Measurements from ENCODE around the gene GSTM5.
"Not testable (repeated sequence)": the region's sequence is repeated elsewhere in the genome, so short reads cannot be mapped to it uniquely, and the experiment has no call there.

The GSTM5 gene

DNA sequence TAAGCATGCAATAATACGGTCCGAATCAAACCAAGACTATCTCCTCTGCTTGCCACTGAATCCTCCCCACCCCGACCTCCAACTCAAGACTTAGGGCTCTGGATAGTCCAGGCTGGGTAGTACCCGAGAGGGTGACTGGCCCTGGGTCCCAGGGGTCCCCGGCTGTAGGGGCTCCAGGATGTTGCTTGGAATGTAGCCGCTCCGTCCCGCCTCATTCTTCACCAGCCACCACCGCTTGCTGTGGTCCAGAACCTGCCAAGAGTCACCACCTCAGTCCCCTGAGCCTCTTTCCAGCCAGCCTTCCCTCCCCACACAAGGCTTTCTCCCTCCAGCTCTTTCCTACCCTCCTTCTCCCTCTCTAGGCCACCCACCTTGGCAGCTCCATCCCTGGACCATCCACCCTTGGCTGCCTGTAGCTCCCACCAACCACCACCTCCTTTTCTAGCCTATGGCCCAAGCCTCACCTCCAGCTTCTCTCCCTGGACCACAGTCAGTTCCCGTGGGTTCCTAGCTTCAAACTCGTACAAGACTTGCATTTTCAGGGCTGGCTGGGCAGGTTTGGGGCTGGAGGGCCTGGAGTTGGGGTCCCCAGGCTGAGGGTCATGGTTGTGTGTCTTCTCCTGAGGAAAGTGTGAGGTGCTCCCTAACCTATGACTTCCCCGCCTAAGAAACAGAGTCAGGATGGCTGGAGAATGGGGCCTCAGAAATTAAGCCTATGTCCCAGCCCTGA lies 39.6 kb downstream of the GSTM5 start:
- Histone ChIP-seq H2AFZ (ENCODE audit: low read length) (no peak overlapping the region), H3F3A (ENCODE audit: insufficient read depth, low read length) (no peaks in the 10 kb centered on the region), H3K36me3 (ENCODE audit: insufficient read depth, low read length) (no peaks in the 10 kb centered on the region), H3K27me3 (ENCODE audit: insufficient read depth, low read length) (peaks cover 3% of the 10 kb centered on the region; the same call in 1 of the 2 replicates), H3K9me2 (ENCODE audit: low read depth, low read length) (no peaks in the 10 kb centered on the region), H3K4me3 (ENCODE audit: low read depth, low read length, poor library complexity, severe bottlenecking) (no peak overlapping the region), H3K9ac (ENCODE audit: low read length) (no peak overlapping the region), H3K9me3 (ENCODE audit: low read length) (no peaks in the 10 kb centered on the region), H3K27ac (ENCODE audit: low read depth, low read length, poor library complexity, severe bottlenecking) (no peak overlapping the region), H3K4me1 (ENCODE audit: insufficient read depth, low read length, severe bottlenecking) (no peaks in the 10 kb centered on the region), H4K20me1 (ENCODE audit: insufficient read depth, low read length) (no peaks in the 10 kb centered on the region), H3K4me2 (ENCODE audit: low read length) (no peak overlapping the region), H3K79me2 (ENCODE audit: insufficient read depth, low read length) (no peaks in the 10 kb centered on the region)
- TF ChIP-seq EZH2 (IDR thresholded peaks at IDR 0.05; ENCODE audit: borderline replicate concordance, low read length): no peak
- TF ChIP-seq, protein P1, sequence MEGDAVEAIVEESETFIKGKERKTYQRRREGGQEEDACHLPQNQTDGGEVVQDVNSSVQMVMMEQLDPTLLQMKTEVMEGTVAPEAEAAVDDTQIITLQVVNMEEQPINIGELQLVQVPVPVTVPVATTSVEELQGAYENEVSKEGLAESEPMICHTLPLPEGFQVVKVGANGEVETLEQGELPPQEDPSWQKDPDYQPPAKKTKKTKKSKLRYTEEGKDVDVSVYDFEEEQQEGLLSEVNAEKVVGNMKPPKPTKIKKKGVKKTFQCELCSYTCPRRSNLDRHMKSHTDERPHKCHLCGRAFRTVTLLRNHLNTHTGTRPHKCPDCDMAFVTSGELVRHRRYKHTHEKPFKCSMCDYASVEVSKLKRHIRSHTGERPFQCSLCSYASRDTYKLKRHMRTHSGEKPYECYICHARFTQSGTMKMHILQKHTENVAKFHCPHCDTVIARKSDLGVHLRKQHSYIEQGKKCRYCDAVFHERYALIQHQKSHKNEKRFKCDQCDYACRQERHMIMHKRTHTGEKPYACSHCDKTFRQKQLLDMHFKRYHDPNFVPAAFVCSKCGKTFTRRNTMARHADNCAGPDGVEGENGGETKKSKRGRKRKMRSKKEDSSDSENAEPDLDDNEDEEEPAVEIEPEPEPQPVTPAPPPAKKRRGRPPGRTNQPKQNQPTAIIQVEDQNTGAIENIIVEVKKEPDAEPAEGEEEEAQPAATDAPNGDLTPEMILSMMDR (IDR thresholded peaks at IDR 0.05; ENCODE audit: low read length): no peak

DNA sequence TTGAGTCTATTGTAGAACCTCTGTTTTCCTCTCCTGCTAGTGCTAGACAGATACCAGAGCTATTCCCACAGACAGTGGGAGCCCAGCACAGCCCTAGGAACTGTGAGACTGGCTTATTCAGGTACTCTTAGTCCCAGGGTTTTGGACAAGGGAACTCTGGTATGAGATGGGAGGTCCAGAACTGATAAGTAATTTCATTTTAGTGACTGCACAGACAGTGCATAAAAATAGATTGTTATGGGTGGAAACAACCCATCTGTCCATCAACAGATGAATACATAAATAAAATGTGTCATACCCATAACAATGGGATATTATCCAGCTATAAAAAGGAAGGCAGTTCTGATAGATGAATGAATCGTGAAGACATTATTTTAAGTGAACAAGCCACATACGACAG lies 42.7 kb downstream of the GSTM5 start:
- H4K20me1 ChIP-seq (ENCODE audit: insufficient read depth, low read length): no peaks in the 10 kb centered on the region
- H3K4me3 ChIP-seq (ENCODE audit: low read depth, low read length, poor library complexity, severe bottlenecking): no peak overlapping the region
- H3K9me2 ChIP-seq (ENCODE audit: low read depth, low read length): no peaks in the 10 kb centered on the region
- H3K4me2 ChIP-seq (ENCODE audit: low read length): no peak overlapping the region
- no peaks in the 10 kb centered on the region for H3F3A ChIP-seq (ENCODE audit: insufficient read depth, low read length)
- H3K9ac ChIP-seq (ENCODE audit: low read length): no peak overlapping the region
- TF ChIP-seq, protein P1 (IDR thresholded peaks at IDR 0.05; ENCODE audit: low read length): no peak
- TF ChIP-seq EZH2 (IDR thresholded peaks at IDR 0.05; ENCODE audit: borderline replicate concordance, low read length): no peak
- H3K4me1 ChIP-seq (ENCODE audit: insufficient read depth, low read length, severe bottlenecking): no peaks in the 10 kb centered on the region
- H3K36me3 ChIP-seq (ENCODE audit: insufficient read depth, low read length): no peaks in the 10 kb centered on the region
- no peaks in the 10 kb centered on the region for H3K79me2 ChIP-seq (ENCODE audit: insufficient read depth, low read length)
- no peaks in the 10 kb centered on the region for H3K9me3 ChIP-seq (ENCODE audit: low read length)
- H3K27ac ChIP-seq (ENCODE audit: low read depth, low read length, poor library complexity, severe bottlenecking): no peak overlapping the region
- peaks cover 3% of the 10 kb centered on the region; the same call in 1 of the 2 replicates for H3K27me3 ChIP-seq (ENCODE audit: insufficient read depth, low read length)
- H2AFZ ChIP-seq (ENCODE audit: low read length): no peak overlapping the region

DNA sequence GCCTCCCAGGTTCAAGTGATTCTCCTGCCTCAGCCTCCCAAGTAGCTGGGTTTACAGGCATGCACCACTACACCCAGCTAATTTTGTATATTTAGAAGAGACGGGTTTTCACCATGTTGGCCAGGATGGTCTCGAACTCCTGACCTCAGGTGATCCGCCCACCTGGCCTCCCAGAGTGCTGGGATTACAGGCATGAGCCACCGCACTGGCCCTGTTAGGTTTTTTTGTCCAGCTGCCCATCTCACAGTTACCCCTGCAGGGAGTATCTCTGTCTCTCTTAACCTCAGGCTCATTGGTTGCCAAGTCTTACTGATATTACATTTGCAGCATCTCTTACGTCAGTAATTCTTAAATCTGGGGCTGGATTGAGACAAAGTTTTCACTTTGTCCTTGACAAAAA lies 44.3 kb downstream of the GSTM5 start:
- H4K20me1 ChIP-seq (ENCODE audit: insufficient read depth, low read length); H3K9ac ChIP-seq (ENCODE audit: low read length); H3K4me2 ChIP-seq (ENCODE audit: low read length); H3K9me3 ChIP-seq (ENCODE audit: low read length); H2AFZ ChIP-seq (ENCODE audit: low read length); H3K4me3 ChIP-seq (ENCODE audit: low read depth, low read length, poor library complexity, severe bottlenecking); H3K79me2 ChIP-seq (ENCODE audit: insufficient read depth, low read length); H3K36me3 ChIP-seq (ENCODE audit: insufficient read depth, low read length); H3K27ac ChIP-seq (ENCODE audit: low read depth, low read length, poor library complexity, severe bottlenecking); H3K9me2 ChIP-seq (ENCODE audit: low read depth, low read length); H3K4me1 ChIP-seq (ENCODE audit: insufficient read depth, low read length, severe bottlenecking); H3K27me3 ChIP-seq (ENCODE audit: insufficient read depth, low read length); H3F3A ChIP-seq (ENCODE audit: insufficient read depth, low read length): not testable (repeated sequence)

Data from OCI-LY1 (cell line).